ENCODE data around the gene ZNF652.

The ZNF652 gene

DNA sequence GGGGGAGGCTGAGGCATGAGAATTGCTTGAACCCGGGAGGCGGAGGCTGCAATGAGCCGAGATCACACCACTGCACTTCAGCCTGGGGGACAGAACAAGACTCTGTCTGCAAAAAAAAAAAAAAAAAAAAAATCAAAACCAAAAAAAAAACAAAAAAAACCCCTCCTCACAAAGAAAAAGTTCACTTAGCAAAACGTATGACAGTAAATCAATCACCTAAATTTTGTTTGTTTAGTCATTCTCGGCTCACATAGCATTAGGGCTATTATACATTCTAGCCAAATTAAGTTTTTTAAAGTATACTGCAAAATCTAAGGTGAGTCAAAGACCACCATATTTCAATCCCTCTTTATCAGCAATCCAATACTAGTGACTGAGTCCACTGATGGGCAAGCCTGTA is 5.7 kb downstream of the ZNF652 start:
- no peak for DNase-seq

DNA sequence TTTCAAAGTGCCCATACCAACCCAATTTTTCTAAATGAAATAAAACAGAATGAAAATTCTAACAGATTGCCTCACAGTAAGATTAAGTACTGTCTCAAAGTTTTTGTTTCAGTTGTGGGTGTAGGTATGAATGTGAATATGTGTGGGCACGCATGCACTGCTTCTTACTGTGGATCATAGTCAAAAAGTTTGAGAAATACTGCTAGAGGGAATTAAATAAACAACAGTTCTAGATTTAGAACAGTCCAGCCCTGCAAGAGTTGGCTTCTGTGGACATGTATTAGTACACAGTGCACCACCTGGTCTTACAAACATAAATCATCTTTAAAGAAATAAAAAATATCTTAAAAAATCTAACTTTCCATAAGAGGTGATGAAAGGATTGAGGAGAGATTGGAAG is 8.4 kb downstream of the ZNF652 start:
- DNase-seq: no peak

DNA sequence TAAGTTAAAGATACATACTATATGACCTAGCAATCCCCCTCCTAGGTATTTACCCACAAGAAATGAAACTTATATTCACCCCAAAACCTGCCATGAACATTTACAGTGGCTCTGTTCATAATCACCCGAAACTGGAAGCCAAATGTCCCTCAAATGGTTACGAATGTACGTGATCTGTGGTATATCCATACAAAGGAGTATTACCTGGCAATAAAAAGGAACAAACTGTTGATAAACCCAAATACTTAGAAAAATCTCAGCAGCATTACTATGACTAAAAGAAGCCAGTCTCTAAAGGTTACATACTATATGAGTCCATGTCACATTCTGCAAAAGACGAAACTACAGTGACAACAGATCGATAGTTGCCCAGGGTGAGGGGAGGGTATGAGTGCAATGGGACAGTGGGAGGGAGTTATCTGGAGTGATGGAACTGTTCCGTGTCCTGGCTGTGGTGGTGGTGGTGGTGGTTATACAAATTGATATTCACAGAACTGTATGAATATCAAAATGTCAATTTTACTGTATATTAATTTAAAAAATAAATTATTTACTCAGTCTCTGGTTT is 9.4 kb downstream of the ZNF652 start:
- DNase-seq: no peak

DNA sequence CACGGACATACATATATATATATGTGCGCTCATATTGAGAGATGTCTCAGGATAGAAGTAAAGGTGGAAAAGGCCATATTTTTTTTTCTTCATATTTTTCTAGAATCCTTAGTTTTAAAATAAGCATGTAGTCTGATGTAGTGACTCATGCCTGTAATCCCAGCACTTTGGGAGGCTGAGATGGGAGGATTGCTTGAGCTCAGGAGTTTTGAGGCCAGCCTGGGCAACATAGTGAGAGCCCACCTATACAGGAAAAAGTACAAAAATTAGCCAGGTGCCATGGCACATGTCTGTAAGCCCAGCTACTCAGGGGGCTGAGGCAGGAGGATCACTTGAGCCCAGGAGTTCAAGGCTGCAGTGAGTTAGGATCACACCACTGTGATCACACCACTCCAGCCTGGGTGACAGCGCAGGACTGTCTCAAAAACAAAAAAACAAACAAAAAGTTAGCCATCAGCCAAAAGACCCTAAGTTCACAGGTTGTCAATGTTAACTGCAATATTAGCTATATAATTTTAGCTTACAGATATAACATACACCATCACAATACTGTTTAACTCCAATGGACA is 10.4 kb downstream of the ZNF652 start:
- no peak for DNase-seq

DNA sequence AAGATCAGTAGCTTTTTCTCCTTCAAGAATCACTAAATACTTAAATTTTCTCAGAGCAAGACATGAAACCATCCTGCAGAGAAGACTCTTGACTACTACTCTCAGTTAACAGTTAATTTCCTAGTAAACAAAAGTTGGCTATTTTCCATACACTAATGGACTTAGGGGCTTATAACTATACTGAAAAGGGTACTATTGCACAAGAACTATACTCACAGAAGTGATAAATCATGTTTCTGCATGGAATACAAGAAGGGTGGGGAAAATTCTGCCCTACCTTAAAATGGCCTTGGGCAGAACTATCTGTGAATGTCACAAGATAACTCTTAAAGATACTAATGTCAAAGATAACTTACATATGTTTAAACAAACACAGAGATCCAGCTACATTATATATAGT is 12.5 kb downstream of the ZNF652 start:
- no peak for DNase-seq

DNA sequence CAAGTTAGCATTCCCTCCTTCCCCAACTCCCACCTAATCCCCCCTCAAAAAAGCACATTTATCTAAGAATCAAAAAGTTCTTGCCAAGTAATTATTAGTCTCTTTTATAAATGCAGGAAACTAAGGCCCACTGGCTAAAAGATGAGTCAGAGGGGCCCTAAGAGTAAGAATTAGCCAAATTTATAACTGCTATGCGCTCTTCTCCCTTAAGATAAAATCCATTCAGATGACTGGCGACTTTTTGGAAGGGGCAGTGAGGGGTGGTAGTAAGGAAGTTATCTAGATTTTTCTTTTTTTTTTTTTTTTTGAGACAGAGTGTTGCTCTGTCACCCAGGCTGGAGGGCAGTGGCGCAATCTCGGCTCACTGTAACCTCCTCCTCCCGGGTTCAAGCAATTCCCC is 17.1 kb downstream of the ZNF652 start:
- no peak for DNase-seq

DNA sequence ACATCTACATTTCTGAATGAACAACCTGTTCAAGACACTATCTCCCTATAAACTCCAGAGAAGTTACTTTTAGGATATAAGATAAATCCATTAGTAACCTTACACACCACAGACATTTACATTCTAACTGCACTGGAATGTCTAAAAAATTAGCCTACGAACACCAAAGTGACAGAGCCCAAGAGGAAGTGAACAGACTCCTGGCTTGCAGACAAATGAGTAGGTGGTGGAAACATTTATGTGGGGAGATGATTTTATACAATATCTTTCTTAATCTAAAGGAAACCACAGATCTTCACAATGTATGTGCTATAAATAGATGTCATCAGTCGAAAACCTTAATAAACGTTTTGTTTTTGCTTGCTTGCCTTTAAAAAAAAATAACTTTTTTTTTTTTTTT is 18.8 kb downstream of the ZNF652 start:
- DNase-seq: peak; percentile 89

DNA sequence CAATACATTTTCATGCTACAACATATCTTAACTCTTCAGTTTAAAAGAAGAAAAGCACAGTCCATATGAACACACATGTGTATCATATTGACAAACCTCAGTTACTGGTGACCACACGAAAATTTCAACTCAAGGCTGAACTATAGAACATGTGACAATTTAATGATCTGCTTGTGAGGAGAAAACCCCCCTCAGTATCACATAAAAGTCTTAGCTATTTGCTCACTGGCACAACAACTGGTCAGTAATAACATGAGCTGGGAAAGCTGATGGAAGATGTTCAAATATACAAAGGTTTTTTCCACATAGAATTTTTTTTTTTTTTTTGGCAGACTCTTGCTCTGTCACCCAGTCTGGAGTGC is 19.5 kb downstream of the ZNF652 start:
- peak; percentile 47 for DNase-seq

DNA sequence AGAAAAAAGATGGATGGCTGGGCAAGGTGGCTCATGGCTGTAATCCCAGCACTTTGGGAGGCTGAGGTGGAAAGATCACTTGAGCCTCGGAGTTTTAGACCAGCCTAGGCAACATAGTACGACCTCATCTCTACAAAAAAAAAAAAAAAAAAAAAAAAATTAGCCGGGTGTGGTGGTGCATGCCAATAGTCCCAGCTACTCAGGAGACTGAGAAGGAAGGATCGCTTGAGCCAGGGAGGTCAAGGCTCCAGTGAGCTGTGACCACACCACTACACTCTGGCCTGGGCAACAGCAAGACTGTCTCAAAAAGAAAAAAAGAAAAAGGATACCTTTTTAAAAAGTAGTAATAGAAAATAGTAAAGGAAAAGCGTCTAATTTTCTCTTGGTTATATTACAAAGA is 20.7 kb downstream of the ZNF652 start:
- DNase-seq: no peak

DNA sequence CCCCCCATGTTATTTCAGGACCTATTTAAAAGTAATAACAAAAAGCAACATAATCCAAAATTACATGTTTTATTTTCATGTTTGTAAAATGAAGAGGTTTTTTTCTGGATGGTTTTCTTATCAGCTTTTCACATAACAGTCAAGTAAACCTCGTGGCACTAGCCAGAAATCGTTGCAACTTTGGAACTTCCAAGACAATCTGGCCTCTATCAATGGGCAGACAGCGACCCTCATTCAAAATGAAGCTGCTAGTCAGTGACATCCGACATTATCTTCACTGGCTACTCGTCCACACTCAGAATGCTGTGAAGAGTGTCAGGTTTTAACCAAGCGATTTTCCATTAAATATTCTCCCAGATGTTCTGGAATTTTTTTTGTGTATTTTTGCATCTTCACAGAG is 22.7 kb downstream of the ZNF652 start:
- no peak for DNase-seq

DNA sequence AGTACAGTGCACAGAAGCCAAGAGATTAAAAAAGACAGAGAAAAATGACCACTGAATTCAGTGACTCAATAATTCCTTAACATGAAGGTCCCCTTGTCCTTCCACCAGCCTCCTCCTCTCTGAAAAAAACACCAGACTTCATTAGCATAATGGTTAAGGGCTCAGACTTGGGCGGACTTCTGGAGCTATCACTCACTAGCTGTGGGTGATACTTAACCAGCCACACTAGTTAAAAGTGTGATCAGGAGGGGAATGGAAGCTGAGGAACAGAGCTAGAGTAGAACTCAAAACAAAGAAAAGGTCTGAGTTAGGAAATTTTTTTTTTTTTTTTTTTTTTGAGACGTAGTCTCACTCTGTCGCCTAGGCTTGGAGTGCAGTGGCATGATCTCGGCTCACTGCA is 23.2 kb downstream of the ZNF652 start:
- no peak for DNase-seq

DNA sequence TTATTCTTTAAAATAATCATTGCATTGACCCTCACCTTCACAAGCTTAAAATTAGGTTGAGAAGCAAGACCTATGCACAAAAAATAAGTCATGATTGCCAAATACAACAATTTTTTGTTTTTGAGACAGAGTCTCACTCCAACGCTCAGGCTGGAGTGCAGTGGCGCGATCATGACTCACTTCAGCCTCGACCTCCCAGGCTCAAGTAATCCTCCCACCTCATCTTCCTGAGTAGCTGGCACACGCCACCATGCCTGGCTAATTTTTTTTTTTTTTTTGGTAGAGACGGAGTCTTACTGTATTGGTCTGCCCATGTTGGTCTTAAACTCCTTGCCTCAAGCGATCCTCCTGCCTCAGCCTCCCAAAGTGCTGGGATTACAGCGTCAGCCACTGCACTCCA is 24.2 kb downstream of the ZNF652 start:
- DNase-seq: peak; percentile 63

DNA sequence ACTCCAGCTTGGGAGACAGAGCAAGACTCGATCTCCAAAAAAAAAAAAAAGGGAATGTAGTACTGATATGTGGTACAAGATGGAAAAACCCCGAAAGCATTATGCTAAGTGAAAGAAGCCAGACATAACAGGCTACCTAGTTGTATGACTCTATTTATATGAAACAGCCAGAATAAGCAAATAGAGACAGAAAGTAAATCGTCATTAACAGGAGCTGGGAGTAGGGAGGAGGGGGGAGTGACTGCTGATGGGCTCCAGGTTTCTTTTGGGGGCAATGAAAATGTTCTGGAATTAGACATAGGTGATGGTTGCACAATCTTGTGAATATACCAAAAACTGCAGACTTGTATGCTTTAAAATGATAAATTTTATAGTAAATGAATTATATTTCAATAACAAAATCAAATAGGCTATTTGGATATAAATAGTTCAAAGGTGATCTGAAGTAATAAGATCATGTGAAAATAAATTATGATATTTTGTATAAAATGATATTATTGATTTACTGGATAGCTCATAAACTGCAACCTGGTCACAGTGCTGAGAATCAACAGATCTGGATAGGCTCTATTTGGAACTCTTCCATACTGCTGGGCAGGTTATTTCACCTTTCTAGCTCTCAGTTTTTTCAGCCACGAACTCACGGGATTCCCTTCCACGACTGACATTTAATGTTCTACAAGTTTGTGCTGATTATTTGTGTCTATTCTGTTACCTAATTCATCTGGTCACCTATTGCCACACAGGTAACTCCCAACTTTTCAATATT is 27.1 kb downstream of the ZNF652 start:
- DNase-seq: no peak

DNA sequence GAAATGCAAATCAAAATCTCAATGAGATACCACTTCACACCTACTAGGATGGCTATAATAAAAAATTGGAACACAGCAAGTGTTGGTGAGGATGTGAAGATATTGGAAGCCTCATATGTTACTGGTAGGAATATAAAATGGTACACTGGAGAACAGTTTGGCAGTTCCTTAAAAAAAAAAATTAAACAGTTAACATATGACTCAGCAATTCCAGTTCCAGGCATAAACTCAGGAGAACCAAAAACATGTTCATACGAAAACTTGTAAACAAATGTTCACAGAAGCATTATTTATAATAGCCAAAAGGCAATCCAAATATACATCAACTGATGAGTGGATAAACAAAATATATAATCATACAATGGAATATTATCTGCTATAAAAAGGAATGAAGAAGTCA is 28.2 kb downstream of the ZNF652 start:
- DNase-seq: no peak

DNA sequence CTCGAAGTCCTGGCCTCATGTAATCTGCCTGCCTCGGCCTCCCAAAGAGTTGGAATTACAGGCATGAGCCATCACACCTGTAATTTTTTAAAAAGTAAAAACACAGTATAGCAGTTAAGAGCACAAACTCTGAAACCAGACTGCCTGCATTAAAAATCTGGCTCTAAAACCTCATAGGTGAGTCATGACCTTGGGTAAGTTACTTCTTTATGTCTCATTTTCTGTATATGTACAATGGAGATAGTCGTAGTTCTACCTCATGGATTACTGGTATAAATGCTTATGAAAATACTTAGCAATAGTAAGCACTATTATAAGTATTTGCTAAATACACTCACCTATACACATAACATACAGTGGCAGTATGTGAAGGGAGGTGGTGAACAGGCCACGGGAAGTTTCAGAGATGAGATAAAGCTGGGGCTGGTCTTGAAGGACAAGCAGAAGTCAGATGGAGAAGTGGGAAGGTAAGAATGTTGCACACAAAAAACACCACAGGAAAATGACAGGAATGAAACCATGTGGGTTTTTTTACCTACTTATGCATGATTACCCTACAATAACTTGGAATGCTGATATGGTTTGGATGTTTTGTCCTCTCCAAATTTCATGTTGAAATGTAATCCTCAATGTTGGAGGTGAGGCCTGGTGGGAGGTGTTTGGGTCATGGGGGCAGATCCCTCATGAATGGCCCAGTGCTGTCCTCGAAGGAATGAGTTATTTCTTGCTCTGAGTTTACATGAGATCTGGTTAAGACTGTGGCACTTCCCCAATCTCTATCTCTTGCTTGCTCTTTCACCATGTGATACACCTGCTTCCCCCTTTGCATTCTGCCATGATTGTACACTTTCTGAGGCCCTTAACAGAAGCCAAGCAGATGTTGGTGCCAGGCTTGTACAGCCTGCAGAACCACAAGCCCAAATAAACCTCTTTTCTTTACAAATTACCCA is 33.9 kb downstream of the ZNF652 start:
- DNase-seq: peak; percentile 39

DNA sequence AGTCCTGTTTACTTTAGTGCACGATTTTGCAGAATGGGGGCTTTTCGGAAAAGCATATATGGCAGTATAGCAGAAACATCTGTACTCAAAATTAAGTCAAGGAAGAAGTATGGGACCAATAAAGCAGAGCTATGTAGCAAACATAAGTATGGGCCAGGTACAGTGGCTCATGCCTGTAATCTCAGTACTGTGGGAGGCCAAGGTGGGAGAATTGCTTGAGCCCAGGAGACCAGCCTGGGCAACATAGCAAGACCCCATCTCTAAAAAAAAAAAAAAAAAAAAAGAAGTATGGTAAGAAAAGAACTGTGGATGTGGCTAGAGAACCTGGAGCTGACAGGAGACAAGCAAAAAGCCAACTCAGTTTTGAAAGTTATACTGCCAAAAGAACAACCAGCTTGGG is 36.1 kb downstream of the ZNF652 start:
- DNase-seq: no peak

DNA sequence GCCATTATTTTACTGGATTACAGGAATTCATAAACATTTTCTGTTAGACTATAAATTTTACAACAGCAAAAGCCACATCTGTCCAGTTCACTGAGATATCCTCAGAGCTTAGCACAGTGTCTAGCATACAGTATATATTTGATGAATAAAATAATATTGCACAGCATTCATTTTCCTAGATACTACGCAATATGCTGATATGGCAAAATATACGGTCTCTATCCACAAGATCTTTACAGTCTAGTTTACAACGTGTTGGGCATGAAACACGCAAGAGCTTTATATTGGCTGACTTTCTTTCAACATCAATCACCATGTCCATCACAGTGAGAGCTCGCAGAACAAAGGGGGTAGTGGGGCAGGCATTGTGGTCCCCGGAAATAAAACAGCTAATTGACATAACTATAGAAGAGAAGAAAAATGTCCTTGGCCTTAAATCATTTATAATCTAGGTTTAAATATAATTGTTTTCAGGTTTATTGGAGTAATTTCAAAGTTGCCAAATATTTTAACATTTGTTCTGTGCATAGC is 43.5 kb downstream of the ZNF652 start:
- no peak for DNase-seq

DNA sequence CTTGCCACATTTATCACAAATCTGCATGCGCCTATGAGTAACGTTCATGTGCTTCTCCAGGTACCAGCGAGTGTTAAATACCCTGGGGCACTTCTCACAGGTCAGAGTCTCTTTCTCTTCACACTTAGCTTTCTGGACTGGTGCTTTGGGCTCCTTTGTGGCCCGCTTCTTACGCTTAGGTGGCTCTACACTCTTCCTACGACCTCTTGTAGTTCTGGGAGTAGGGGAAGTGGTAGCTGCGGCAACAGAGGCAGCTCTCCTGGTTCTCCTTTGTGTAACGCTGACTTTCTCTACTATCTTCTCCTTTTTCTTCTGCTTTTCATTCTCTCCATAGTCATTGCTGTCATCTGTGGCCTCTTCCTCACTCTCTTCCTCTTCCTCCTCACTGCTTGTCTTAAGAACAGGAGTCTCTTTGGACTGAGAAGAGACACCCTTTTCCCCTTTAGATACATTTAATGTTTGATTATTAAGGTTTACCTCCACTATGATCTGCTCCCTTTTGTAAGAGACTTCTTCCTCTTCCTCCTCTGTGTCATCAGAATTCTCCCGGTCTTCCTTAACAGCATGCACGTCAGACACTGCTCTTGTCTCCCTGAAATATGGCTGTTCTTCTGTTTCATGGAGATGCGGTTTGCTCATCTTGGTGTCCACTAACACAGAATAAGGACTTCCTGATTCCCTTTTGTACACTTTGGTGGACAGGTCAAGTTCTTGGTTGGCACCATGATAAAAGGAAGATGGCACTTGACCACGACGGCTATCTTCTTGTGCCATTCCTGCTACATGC is 45.0 kb downstream of the ZNF652 start:
- DNase-seq: peak; percentile 70

DNA sequence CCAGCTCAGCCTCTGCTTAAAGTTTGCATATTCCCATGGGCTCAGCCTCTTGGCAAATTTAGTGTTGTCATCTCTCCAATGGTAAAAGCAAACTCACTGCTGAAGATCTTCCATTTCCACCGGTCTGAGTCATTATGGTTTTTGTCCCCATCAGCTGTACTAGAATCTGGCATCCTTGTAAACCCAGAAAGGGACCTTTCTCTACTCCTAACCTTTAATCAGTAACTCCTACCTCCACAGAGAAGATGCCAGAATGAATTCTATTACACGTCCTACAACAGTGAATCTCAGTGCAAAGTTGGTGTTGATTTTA is 45.8 kb downstream of the ZNF652 start:
- DNase-seq: no peak

DNA sequence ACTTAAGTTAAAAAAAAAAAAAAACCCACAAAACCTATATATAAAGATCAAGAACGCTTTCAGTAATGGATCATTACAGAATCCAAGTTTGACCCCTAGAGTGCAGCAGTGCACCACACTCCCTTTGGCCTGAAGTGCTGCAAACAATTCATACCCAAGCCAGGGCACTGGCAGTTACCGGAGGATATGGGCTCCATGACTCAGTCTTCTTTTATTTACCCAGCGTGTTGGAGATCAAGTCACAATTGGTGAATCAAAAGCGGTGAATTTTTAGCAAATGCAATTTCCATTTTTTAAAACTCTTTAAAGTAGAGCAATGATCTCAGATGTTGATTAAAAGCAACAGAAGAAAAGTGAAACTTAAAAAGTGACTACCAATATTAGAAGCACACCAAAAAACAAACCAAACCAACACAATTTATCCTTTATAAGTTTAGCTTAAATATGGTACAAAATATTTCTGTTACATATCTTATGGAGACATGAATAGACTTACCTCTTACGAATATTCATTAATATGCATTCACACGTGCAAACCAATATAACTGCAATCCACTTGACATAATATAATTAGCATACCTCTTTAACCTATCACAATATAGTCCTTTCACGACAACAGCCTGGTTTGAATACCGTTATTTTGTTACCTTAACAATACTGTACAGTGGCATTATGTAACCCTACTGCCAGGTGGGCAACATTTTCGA is 46.3 kb downstream of the ZNF652 start:
- peak; percentile 75 for DNase-seq

DNA sequence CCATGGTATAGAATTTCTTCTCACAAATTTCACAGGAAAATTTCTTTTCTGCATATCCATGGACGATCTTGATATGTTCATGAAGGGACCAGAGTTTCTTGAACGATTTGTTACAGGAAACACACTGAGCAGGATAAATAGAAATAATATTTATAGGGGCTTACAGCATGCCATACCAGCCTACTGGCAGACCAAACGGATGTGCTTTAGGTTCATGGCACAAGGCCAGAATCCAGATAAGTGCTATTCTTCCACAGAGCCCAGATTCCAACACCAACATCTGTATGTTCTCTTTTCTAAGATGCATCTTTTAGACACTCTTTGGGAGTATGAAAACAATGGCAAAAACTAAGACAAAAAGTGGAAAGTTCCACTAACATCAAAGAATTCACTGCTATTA is 49.3 kb downstream of the ZNF652 start:
- no peak for DNase-seq

DNA sequence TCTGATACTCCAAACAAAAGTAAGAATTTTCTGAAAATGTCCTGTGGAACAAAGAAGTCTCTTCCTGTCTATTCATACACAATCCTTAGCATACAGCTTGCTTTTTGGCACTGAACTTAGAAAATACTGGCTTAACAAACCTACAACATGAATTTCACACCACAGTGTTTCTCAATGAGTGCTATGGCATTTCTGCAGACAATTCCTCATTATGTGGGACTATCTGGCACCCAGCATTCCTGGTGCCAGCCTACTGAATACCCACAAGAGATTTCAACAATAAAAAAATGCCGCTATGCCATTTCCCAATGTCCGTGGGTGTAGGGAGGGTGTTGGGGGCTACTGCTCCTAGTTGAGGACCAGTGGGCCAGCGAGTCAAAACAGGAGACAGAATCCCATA is 62.1 kb downstream of the ZNF652 start:
- DNase-seq: no peak

Data from inflammatory macrophage treated with lipopolysaccharide for 4 hours (primary cell).